A673 (cell line): ENCODE results near the gene TIAL1. TPM values are rescaled to one million over a fixed set of nuclear protein-coding genes. Genes with fewer than 3 reads are reported as not detected.

ENCODE experiments used
- BruUV-seq: library from RNA; stranded (reverse); fragments of 400-500 nt; replicated peaks from 2 replicates; lab custom pipeline; 2021; lab: Mats Ljungman, UMichigan
- CTCF ChIA-PET: fragments of 300-600 bp; sonication (Branson Sonifier 250); formaldehyde crosslinking; loops from one replicate; lab custom pipeline; 2022; ENCODE audit warnings: antibody characterized with exemption; lab: Charles Lee
- POLR2A ChIA-PET: fragments of 300-600 bp; sonication (Branson Sonifier 250); formaldehyde crosslinking; loops from one replicate; lab custom pipeline; 2022; ENCODE audit warnings: antibody characterized with exemption; ENCODE audit not compliant: low non-redundant PET; lab: Charles Lee
- DNase-seq: peaks from one replicate; pipeline ENCODE4 v3.0.0-alpha.2; 2015; ENCODE audit warnings: low spot score
- H3K27ac ChIP-seq: fragments of 200-600 bp; sonication (generic); 2 replicates; pipeline ENCODE4 v1.5.1; 2016; ENCODE audit warnings: mixed run types, low read depth, mild to moderate bottlenecking, mixed read lengths, antibody characterized with exemption, low read length; ENCODE audit not compliant: poor library complexity, severe bottlenecking
- H3K27me3 ChIP-seq: fragments of 200-600 bp; sonication (generic); replicated peaks from 2 replicates; pipeline ENCODE4 v1.6.1; 2017; ENCODE audit warnings: mixed run types, low read depth, mild to moderate bottlenecking, mixed read lengths, antibody characterized with exemption, low read length; ENCODE audit not compliant: insufficient read depth, poor library complexity
- H3K36me3 ChIP-seq: fragments of 200-600 bp; sonication (generic); 2 replicates; pipeline ENCODE4 v1.6.1; 2016; ENCODE audit warnings: mixed run types, mild to moderate bottlenecking, mixed read lengths, antibody characterized with exemption, low read length; ENCODE audit not compliant: insufficient read depth, poor library complexity, severe bottlenecking
- H3K4me1 ChIP-seq: fragments of 200-600 bp; sonication (generic); 2 replicates; pipeline ENCODE4 v1.6.1; 2017; ENCODE audit warnings: mixed run types, mild to moderate bottlenecking, mixed read lengths, antibody characterized with exemption, low read length; ENCODE audit not compliant: insufficient read depth, poor library complexity, severe bottlenecking
- H3K4me3 ChIP-seq: fragments of 200-600 bp; sonication (generic); 2 replicates; pipeline ENCODE4 v1.5.1; 2016; ENCODE audit warnings: low read depth, mixed run types, mild to moderate bottlenecking, mixed read lengths, low read length; ENCODE audit not compliant: poor library complexity, severe bottlenecking
- H3K9me3 ChIP-seq: fragments of 200-600 bp; sonication (generic); 2 replicates; pipeline ENCODE4 v1.6.1; 2016; ENCODE audit warnings: mixed run types, low read depth, mild to moderate bottlenecking, mixed read lengths, antibody characterized with exemption, low read length; ENCODE audit not compliant: poor library complexity, severe bottlenecking
- CTCF ChIP-seq: fragments of 300-800, 200-600 bp; sonication (generic); conservative IDR thresholded peaks from 2 replicates; pipeline ENCODE4 v1.5.1; 2017; ENCODE audit warnings: low read depth, mild to moderate bottlenecking, antibody characterized with exemption, low read length, moderate library complexity, mixed read lengths
- EZH2 ChIP-seq: fragments of 200-600 bp; sonication (generic); IDR thresholded peaks from 2 replicates; pipeline ENCODE4 v1.6.1; 2017; ENCODE audit warnings: borderline replicate concordance, low read depth, mild to moderate bottlenecking, mixed read lengths, antibody characterized with exemption, low read length; ENCODE audit not compliant: poor library complexity, severe bottlenecking
- intact Hi-C: fragments of 100-400 bp; cut with micrococcal nuclease; formaldehyde crosslinking; loops from one replicate; pipeline ENCODE4 v1.10.0; 2022; ENCODE audit not compliant: unreplicated experiment
- total RNA-seq: library from RNA; stranded (reverse); gene quantifications from 2 replicates; pipeline ENCODE4 v1.2.3, GENCODE V29; 2021

Gene TIAL1
- total RNA-seq, 1 experiment from 2014 or later: 199 TPM

GRCh38 chr10:119537953-119538630 lies 58.7 kb downstream of the TIAL1 start:
- H3K36me3 ChIP-seq: no peaks in the 10 kb centered on the region
- H3K27me3 ChIP-seq: no peaks in the 10 kb centered on the region
- TF ChIP-seq CTCF (no peak), EZH2 (no peak)
- no TSS peak for BruUV-seq
- no peak overlapping the region for H3K4me3 ChIP-seq
- H3K27ac ChIP-seq: no peak overlapping the region
- CTCF ChIA-PET: no interaction called here
- DNase-seq: no peak
- POLR2A ChIA-PET: no interaction called here
- peaks cover 9% of the 10 kb centered on the region for H3K4me1 ChIP-seq
- intact Hi-C loops: no loop called here
- H3K9me3 ChIP-seq: no peaks in the 10 kb centered on the region

- no TSS peak for BruUV-seq
- Histone ChIP-seq H3K27me3 (no peaks in the 10 kb centered on the region), H3K4me3 (no peak overlapping the region), H3K27ac (no peak overlapping the region), H3K9me3 (no peaks in the 10 kb centered on the region), H3K4me1 (peaks cover 4% of the 10 kb centered on the region), H3K36me3 (no peaks in the 10 kb centered on the region)
- POLR2A ChIA-PET: no interaction called here
- no peak for DNase-seq
- CTCF ChIA-PET: no interaction called here
- intact Hi-C loops: no loop called here
- TF ChIP-seq CTCF: no peak
- no peak for TF ChIP-seq EZH2
Measured at GRCh38 chr10:119536508-119537025, 60.2 kb downstream of the TIAL1 start.

GRCh38 chr10:119535837-119536507 lies 60.8 kb downstream of the TIAL1 start:
- no TSS peak for BruUV-seq
- intact Hi-C loops: no loop called here
- DNase-seq: no peak
- H3K27me3 ChIP-seq: no peaks in the 10 kb centered on the region
- H3K9me3 ChIP-seq: no peaks in the 10 kb centered on the region
- no peak for TF ChIP-seq CTCF
- TF ChIP-seq EZH2: no peak
- no peaks in the 10 kb centered on the region for H3K36me3 ChIP-seq
- H3K4me3 ChIP-seq: no peak overlapping the region
- ChIA-PET CTCF (no interaction called here), POLR2A (no interaction called here)
- H3K27ac ChIP-seq: no peak overlapping the region
- H3K4me1 ChIP-seq: peaks cover 3% of the 10 kb centered on the region
